ENCODE measurements around the gene TBC1D30.

Gene TBC1D30

DNA sequence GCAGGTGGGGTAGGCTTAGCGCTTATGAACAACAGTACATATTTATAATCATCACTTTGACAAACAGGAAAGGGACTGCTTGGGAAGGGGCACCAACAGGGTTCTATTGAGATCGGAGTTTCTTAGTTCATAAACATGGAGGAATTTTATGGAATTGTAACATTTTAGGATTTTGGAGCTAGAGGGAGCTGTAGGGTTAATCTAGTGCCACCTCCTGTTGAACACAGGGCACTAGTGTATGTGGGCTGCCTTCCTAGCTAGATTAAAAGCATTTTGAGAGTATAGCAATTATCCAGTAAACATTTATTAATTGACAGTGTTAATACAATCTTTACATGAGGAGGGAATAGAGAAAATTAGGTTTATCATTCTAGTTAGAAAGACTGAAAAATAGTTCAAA, 23.1 kb upstream of the TBC1D30 start:
- ATAC-seq = peak; percentile 87
- TF ChIP-seq ISL1 (CRISPR knock-in tag; IDR thresholded peaks at IDR 0.05) (no peak), GLIS3 (CRISPR knock-in tag; IDR thresholded peaks at IDR 0.05) (no peak), CSRNP3 (CRISPR knock-in tag; IDR thresholded peaks at IDR 0.05) (no peak), ZFP30 (CRISPR knock-in tag; IDR thresholded peaks at IDR 0.05) (no peak)

DNA sequence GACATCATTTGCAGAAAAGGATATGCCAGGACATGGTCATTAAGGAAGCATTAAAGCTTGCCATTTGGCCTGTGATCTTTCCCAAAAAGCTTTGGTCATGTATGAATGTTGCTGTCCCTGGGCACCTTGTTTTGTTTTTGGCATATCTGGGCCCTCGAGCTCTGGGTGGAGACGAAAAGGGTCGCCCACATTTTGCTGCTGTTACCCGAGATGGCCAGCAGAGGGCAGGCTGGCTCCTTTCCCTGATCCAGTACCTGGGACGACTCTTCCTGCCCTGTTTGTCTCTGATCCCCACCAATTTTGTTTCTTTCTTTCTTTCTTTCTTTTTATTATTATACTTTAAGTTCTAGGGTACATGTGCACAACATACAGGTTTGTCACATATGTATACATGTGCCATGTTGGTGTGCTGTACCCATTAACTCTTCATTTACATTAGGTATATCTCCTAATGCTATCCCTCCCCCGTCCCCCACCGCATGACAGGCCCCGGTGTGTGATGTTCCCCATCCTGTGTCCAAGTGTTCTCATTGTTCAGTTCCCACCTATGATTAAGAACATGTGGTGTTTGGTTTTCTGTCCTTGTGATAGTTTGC, 22.2 kb upstream of the TBC1D30 start:
- peak; percentile 95 for ATAC-seq

DNA sequence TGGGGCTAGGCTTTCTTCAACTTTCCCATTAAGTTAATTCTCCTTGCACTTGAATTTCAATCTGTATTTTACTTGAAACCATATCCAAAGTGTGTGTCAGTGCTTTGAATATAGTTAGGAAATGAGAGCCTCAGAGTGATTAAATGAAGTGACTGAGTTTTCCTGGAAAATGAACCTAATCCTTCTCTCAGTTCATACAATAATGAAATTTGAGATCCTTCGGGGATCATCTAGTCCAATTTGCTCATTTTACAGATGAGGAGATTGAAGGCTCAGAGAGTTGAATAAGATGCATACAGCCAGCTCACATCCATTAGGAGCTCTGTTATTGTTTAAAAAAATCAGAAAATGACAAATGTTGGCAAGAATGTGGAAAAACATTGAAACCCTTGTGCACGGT, 18.3 kb upstream of the TBC1D30 start:
- ATAC-seq = no peak
- TF ChIP-seq ZNF8 (CRISPR knock-in tag; IDR thresholded peaks at IDR 0.05) (no peak), ZNF70 (CRISPR knock-in tag; IDR thresholded peaks at IDR 0.05) (no peak), TCF4 (CRISPR knock-in tag; IDR thresholded peaks at IDR 0.05; ENCODE audit: borderline replicate concordance) (no peak), ARNTL (CRISPR knock-in tag; IDR thresholded peaks at IDR 0.05; ENCODE audit: borderline replicate concordance, low read depth) (no peak)

DNA sequence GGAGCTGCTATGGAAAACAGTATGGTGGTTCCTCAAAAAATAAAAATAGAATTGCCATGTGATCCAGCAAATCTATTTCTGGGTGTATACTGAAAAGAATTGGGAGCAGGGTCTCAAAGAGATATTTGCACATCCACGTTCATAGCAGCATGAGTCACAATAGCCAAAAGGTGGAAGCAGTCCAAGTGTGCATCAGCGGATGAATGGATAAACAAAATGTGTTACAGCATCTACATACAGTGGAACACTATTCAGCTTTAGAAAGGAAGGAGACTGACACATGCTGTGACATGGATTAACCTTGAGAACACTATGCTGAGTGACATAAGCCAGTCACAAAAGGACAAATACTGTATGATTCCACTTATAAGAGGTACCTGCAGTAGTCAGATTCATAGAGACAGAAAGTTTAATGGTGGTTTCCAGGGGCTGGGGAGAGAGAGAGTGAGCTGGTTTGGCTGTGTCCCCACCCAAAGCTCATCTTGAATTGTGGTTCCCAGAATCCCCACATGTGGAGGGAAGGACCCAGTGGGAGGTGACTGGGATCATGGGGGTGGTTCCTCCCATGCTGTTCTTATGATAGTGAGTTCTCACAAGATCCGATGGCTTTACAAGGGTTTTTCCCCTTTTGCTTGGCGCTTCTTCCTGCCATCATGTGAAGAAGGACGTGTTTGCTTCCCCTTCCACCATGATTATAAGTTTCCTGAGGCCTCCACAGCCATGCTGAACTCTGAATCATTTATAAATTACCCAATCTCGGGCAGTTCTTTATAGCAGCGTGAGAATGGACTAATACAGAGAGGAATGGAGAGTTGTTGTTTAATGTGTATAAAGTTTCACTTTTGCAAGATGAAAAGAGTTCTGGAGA, 17.6 kb upstream of the TBC1D30 start:
- TF ChIP-seq ZNF8 (CRISPR knock-in tag; IDR thresholded peaks at IDR 0.05) = no peak
- TF ChIP-seq, protein P1, sequence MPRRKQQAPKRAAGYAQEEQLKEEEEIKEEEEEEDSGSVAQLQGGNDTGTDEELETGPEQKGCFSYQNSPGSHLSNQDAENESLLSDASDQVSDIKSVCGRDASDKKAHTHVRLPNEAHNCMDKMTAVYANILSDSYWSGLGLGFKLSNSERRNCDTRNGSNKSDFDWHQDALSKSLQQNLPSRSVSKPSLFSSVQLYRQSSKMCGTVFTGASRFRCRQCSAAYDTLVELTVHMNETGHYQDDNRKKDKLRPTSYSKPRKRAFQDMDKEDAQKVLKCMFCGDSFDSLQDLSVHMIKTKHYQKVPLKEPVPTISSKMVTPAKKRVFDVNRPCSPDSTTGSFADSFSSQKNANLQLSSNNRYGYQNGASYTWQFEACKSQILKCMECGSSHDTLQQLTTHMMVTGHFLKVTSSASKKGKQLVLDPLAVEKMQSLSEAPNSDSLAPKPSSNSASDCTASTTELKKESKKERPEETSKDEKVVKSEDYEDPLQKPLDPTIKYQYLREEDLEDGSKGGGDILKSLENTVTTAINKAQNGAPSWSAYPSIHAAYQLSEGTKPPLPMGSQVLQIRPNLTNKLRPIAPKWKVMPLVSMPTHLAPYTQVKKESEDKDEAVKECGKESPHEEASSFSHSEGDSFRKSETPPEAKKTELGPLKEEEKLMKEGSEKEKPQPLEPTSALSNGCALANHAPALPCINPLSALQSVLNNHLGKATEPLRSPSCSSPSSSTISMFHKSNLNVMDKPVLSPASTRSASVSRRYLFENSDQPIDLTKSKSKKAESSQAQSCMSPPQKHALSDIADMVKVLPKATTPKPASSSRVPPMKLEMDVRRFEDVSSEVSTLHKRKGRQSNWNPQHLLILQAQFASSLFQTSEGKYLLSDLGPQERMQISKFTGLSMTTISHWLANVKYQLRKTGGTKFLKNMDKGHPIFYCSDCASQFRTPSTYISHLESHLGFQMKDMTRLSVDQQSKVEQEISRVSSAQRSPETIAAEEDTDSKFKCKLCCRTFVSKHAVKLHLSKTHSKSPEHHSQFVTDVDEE (CRISPR knock-in tag; IDR thresholded peaks at IDR 0.05) = no peak
- TF ChIP-seq TOX (CRISPR knock-in tag; IDR thresholded peaks at IDR 0.05; ENCODE audit: borderline replicate concordance) = no peak
- no peak for TF ChIP-seq ZNF70 (CRISPR knock-in tag; IDR thresholded peaks at IDR 0.05)
- TF ChIP-seq CSDC2 (CRISPR knock-in tag; IDR thresholded peaks at IDR 0.05) = no peak
- TF ChIP-seq, protein P2, sequence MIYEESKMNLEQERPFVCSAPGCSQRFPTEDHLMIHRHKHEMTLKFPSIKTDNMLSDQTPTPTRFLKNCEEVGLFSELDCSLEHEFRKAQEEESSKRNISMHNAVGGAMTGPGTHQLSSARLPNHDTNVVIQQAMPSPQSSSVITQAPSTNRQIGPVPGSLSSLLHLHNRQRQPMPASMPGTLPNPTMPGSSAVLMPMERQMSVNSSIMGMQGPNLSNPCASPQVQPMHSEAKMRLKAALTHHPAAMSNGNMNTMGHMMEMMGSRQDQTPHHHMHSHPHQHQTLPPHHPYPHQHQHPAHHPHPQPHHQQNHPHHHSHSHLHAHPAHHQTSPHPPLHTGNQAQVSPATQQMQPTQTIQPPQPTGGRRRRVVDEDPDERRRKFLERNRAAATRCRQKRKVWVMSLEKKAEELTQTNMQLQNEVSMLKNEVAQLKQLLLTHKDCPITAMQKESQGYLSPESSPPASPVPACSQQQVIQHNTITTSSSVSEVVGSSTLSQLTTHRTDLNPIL (CRISPR knock-in tag; IDR thresholded peaks at IDR 0.05; ENCODE audit: low read depth) = no peak
- no peak for TF ChIP-seq SNAI2 (CRISPR knock-in tag; IDR thresholded peaks at IDR 0.05)
- TF ChIP-seq ZC3H10 (CRISPR knock-in tag; IDR thresholded peaks at IDR 0.05) = no peak
- TF ChIP-seq, protein P3, sequence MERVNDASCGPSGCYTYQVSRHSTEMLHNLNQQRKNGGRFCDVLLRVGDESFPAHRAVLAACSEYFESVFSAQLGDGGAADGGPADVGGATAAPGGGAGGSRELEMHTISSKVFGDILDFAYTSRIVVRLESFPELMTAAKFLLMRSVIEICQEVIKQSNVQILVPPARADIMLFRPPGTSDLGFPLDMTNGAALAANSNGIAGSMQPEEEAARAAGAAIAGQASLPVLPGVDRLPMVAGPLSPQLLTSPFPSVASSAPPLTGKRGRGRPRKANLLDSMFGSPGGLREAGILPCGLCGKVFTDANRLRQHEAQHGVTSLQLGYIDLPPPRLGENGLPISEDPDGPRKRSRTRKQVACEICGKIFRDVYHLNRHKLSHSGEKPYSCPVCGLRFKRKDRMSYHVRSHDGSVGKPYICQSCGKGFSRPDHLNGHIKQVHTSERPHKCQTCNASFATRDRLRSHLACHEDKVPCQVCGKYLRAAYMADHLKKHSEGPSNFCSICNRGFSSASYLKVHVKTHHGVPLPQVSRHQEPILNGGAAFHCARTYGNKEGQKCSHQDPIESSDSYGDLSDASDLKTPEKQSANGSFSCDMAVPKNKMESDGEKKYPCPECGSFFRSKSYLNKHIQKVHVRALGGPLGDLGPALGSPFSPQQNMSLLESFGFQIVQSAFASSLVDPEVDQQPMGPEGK (CRISPR knock-in tag; IDR thresholded peaks at IDR 0.05; ENCODE audit: borderline replicate concordance) = no peak
- ATAC-seq = no peak

DNA sequence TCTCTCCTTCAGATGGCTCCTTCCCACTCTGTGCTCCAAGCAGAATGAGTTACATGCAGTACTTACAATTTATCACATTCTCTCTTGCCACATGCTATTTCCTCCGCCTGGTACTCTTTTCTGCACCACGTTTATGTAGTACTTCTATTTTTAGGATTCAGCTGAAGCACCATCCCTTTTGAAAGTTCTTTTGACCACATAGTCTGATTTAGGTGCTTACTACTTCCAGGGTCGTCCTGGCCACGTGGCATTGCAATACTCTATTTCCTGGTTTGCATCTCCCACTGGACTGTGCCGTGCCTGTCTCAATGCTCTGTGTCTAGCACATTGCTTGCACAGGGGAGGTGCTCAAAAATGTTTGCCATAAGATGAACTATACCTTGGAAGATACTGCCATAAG, 16.3 kb upstream of the TBC1D30 start:
- ATAC-seq = no peak
- TF ChIP-seq ZC3H10 (CRISPR knock-in tag; IDR thresholded peaks at IDR 0.05) (no peak), ZNF565 (CRISPR knock-in tag; conservative IDR thresholded peaks at IDR 0.05; ENCODE audit: low read depth) (no peak), PPARA (CRISPR knock-in tag; IDR thresholded peaks at IDR 0.05; ENCODE audit: borderline replicate concordance) (no peak), ESRRG (CRISPR knock-in tag; IDR thresholded peaks at IDR 0.05) (no peak), GLIS3 (CRISPR knock-in tag; IDR thresholded peaks at IDR 0.05) (no peak), SNAI2 (CRISPR knock-in tag; IDR thresholded peaks at IDR 0.05) (no peak), TOX (CRISPR knock-in tag; IDR thresholded peaks at IDR 0.05; ENCODE audit: borderline replicate concordance) (no peak), TCF4 (CRISPR knock-in tag; IDR thresholded peaks at IDR 0.05; ENCODE audit: borderline replicate concordance) (no peak), ZNF8 (CRISPR knock-in tag; IDR thresholded peaks at IDR 0.05) (no peak), BACH2 (CRISPR knock-in tag; IDR thresholded peaks at IDR 0.05; ENCODE audit: borderline replicate concordance) (no peak), ZFP30 (CRISPR knock-in tag; IDR thresholded peaks at IDR 0.05) (no peak)
- TF ChIP-seq, protein P2 (CRISPR knock-in tag; IDR thresholded peaks at IDR 0.05; ENCODE audit: low read depth) = no peak
- TF ChIP-seq, protein P1 (CRISPR knock-in tag; IDR thresholded peaks at IDR 0.05) = no peak
